Stimulated activated CD8-positive, alpha-beta memory T cell treated with anti-CD3 and anti-CD28 coated beads, Interleukin-15, amount 100 ng/mL, for 1 hour (primary cell): ENCODE measurements around the gene GRB14.
"Not testable (repeated sequence)": the region's sequence is repeated elsewhere in the genome, so short reads cannot be mapped to it uniquely, and the experiment has no call there.

Experiments used
- DNase-seq: peaks from one replicate; pipeline ENCODE4 v3.0.0-alpha.2; 2020; ENCODE audit warnings: low read depth

Gene GRB14

GRCh38 chr2:164558450-164558849 is 62.8 kb downstream of the GRB14 start:
- no peak for DNase-seq

- DNase-seq: no peak
Measured at GRCh38 chr2:164554487-164554886, 66.8 kb downstream of the GRB14 start.

- DNase-seq: no peak
Measured at GRCh38 chr2:164551519-164551918, 69.8 kb downstream of the GRB14 start.

- DNase-seq: not testable (repeated sequence)
Measured at GRCh38 chr2:164549705-164550104, 71.6 kb downstream of the GRB14 start.

- DNase-seq: no peak
Measured at GRCh38 chr2:164545484-164545883, 75.8 kb downstream of the GRB14 start.

GRCh38 chr2:164542581-164543021 is 78.7 kb downstream of the GRB14 start:
- DNase-seq: no peak

GRCh38 chr2:164538240-164538866 is 82.9 kb downstream of the GRB14 start:
- no peak for DNase-seq

GRCh38 chr2:164535280-164536025 is 85.8 kb downstream of the GRB14 start:
- DNase-seq: no peak

GRCh38 chr2:164530464-164530863 is 90.8 kb downstream of the GRB14 start:
- no peak for DNase-seq

- no peak for DNase-seq
Measured at GRCh38 chr2:164523726-164524125, 97.6 kb downstream of the GRB14 start.

GRCh38 chr2:164523009-164523408 is 98.3 kb downstream of the GRB14 start:
- DNase-seq: no peak

GRCh38 chr2:164522561-164522981 is 98.7 kb downstream of the GRB14 start:
- DNase-seq: no peak

- DNase-seq: no peak
Measured at GRCh38 chr2:164515734-164516133, 105.5 kb downstream of the GRB14 start.

GRCh38 chr2:164515030-164515429 is 106.3 kb downstream of the GRB14 start:
- no peak for DNase-seq

GRCh38 chr2:164514491-164514890 is 106.8 kb downstream of the GRB14 start:
- DNase-seq: no peak

- no peak for DNase-seq
Measured at GRCh38 chr2:164512871-164513270, 108.4 kb downstream of the GRB14 start.

- no peak for DNase-seq
Measured at GRCh38 chr2:164511738-164512137, 109.5 kb downstream of the GRB14 start.

- DNase-seq: no peak
Measured at GRCh38 chr2:164510895-164511294, 110.4 kb downstream of the GRB14 start.

- no peak for DNase-seq
Measured at GRCh38 chr2:164509137-164509877, 112.0 kb downstream of the GRB14 start.

- DNase-seq: no peak
Measured at GRCh38 chr2:164504253-164504652, 117.0 kb downstream of the GRB14 start.

GRCh38 chr2:164498836-164499235 is 122.4 kb downstream of the GRB14 start:
- DNase-seq: no peak

- no peak for DNase-seq
Measured at GRCh38 chr2:164496881-164497280, 124.4 kb downstream of the GRB14 start.

- DNase-seq: no peak
Measured at GRCh38 chr2:164496421-164496820, 124.9 kb downstream of the GRB14 start.
